ENCODE results near the gene GFRA1.

DNA sequence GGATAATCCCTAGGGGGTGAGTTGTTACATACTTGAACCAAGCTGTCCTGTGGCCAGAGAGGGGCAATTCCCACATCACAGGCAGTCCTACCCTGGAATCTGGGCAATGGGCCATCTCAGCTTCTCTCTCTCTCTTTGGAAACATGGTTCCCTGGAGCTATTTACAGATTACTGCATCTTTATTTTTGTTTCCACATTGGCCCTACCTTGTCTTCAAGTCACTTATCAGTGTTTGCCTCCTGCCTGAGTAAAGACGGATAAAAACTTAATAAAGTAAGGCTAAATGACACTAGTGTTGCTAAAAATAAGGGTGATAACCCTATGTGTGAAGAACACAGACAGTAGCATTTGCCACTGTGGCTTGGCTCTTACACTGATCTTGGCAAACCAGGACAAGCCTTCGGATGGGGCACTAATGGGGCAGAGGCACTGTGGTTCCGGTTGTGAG is 228.2 kb downstream of the GFRA1 start:
- TF ChIP-seq, protein P1, sequence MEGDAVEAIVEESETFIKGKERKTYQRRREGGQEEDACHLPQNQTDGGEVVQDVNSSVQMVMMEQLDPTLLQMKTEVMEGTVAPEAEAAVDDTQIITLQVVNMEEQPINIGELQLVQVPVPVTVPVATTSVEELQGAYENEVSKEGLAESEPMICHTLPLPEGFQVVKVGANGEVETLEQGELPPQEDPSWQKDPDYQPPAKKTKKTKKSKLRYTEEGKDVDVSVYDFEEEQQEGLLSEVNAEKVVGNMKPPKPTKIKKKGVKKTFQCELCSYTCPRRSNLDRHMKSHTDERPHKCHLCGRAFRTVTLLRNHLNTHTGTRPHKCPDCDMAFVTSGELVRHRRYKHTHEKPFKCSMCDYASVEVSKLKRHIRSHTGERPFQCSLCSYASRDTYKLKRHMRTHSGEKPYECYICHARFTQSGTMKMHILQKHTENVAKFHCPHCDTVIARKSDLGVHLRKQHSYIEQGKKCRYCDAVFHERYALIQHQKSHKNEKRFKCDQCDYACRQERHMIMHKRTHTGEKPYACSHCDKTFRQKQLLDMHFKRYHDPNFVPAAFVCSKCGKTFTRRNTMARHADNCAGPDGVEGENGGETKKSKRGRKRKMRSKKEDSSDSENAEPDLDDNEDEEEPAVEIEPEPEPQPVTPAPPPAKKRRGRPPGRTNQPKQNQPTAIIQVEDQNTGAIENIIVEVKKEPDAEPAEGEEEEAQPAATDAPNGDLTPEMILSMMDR (tag by site-specific recombination; IDR thresholded peaks at IDR 0.05) = no peak
- TF ChIP-seq ZNF16 (tag by site-specific recombination; IDR thresholded peaks at IDR 0.05; ENCODE audit: low read depth) (no peak), SETDB1 (IDR thresholded peaks at IDR 0.05; ENCODE audit: insufficient read length, low read length) (no peak), KLF10 (tag by site-specific recombination; IDR thresholded peaks at IDR 0.05) (no peak), ZNF138 (tag by site-specific recombination; IDR thresholded peaks at IDR 0.05; ENCODE audit: borderline replicate concordance) (no peak), ZNF174 (tag by site-specific recombination; IDR thresholded peaks at IDR 0.05) (no peak), ZNF677 (tag by site-specific recombination; IDR thresholded peaks at IDR 0.05) (no peak), ZNF544 (tag by site-specific recombination; IDR thresholded peaks at IDR 0.05) (no peak)
- TF ChIP-seq, protein P2, sequence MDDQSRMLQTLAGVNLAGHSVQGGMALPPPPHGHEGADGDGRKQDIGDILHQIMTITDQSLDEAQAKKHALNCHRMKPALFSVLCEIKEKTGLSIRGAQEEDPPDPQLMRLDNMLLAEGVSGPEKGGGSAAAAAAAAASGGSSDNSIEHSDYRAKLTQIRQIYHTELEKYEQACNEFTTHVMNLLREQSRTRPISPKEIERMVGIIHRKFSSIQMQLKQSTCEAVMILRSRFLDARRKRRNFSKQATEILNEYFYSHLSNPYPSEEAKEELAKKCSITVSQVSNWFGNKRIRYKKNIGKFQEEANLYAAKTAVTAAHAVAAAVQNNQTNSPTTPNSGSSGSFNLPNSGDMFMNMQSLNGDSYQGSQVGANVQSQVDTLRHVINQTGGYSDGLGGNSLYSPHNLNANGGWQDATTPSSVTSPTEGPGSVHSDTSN (CRISPR knock-in tag; IDR thresholded peaks at IDR 0.05) = no peak
- TF ChIP-seq, protein P3, sequence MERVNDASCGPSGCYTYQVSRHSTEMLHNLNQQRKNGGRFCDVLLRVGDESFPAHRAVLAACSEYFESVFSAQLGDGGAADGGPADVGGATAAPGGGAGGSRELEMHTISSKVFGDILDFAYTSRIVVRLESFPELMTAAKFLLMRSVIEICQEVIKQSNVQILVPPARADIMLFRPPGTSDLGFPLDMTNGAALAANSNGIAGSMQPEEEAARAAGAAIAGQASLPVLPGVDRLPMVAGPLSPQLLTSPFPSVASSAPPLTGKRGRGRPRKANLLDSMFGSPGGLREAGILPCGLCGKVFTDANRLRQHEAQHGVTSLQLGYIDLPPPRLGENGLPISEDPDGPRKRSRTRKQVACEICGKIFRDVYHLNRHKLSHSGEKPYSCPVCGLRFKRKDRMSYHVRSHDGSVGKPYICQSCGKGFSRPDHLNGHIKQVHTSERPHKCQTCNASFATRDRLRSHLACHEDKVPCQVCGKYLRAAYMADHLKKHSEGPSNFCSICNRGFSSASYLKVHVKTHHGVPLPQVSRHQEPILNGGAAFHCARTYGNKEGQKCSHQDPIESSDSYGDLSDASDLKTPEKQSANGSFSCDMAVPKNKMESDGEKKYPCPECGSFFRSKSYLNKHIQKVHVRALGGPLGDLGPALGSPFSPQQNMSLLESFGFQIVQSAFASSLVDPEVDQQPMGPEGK (tag by site-specific recombination; IDR thresholded peaks at IDR 0.05) = no peak

Measured in HEK293 (cell line).